B cell (primary cell): ENCODE measurements around the gene TMEM63A.

ENCODE experiments used
- CTCF ChIP-seq: fragments of 200-600 bp; IDR thresholded peaks from one replicate; pipeline ENCODE4 v1.8.0; 2022; ENCODE audit warnings: antibody characterized with exemption, mild to moderate bottlenecking
- EZH2 ChIP-seq: IDR thresholded peaks from 2 replicates; pipeline ENCODE4 v1.6.1; 2012; ENCODE audit warnings: borderline replicate concordance, low read depth, mild to moderate bottlenecking, moderate library complexity, low read length; ENCODE audit not compliant: insufficient read depth, poor library complexity, severe bottlenecking

GRCh38 chr1:225843426-225843795 is 38.8 kb downstream of the TMEM63A start:
- TF ChIP-seq EZH2 (no peak), CTCF (no peak)
